PC-3 (cell line): ENCODE results near the gene IQCE.

Source experiments
- CTCF ChIP-seq: fragments of 300-600 bp; sonication (generic); conservative IDR thresholded peaks from 2 replicates; pipeline ENCODE4 v1.5.1; 2017; ENCODE audit warnings: antibody characterized with exemption, low read depth, mild to moderate bottlenecking, low read length
- EZH2phosphoT487 ChIP-seq: fragments of 300-600 bp; sonication (generic); IDR thresholded peaks from 2 replicates; pipeline ENCODE4 v1.6.1; 2018; ENCODE audit warnings: mild to moderate bottlenecking, antibody characterized with exemption, low read length, borderline replicate concordance

GRCh38 chr7:2621061-2621828 is 62.5 kb downstream of the IQCE start:
- TF ChIP-seq CTCF (no peak), EZH2phosphoT487 (no peak)
